HepG2 (cell line): Measurements from ENCODE around the gene SRP9. TPM values are rescaled to one million over a fixed set of nuclear protein-coding genes. Genes with fewer than 3 reads are reported as not detected.

ENCODE experiments used
- ATF7 ChIP-seq, 2 experiments: fragments of 450-650 bp in 1 of 2; sonication (generic) in 1 of 2; formaldehyde crosslinking in 1 of 2; IDR thresholded peaks; 2 replicates each; pipeline versions ENCODE4 v1.4.0 to v1.6.1; 2016 to 2020; ENCODE audit warnings: antibody characterized with exemption in 1 of 2, mild to moderate bottlenecking in 1 of 2, missing genetic modification reagents in 1 of 2
- FOXA3 ChIP-seq: IDR thresholded peaks from 2 replicates; pipeline ENCODE4 v1.6.1; 2016; ENCODE audit warnings: missing genetic modification reagents, missing compliant biosample characterization
- GATAD1 ChIP-seq: IDR thresholded peaks from 2 replicates; pipeline ENCODE4 v1.6.1; 2016; ENCODE audit warnings: missing genetic modification reagents, missing compliant biosample characterization
- PHF20 ChIP-seq: sonication (generic); formaldehyde crosslinking; IDR thresholded peaks from 2 replicates; pipeline ENCODE4 v1.5.0; 2020; ENCODE audit warnings: mild to moderate bottlenecking, missing genetic modification reagents
- SOX13 ChIP-seq, 3 experiments: fragments of 450-650 bp in 1 of 3; sonication (generic) in 1 of 3; formaldehyde crosslinking in 1 of 3; IDR thresholded peaks in 2 of 3; conservative IDR thresholded peaks in 1 of 3; 2 replicates each; pipeline versions ENCODE4 v1.5.0 to v1.6.1; 2016 to 2020; ENCODE audit warnings: antibody characterized with exemption in 1 of 3, mild to moderate bottlenecking in 1 of 3, missing compliant biosample characterization in 1 of 3, missing genetic modification reagents in 1 of 3, moderate library complexity in 1 of 3
- ZNF317 ChIP-seq: sonication (generic); formaldehyde crosslinking; IDR thresholded peaks from 2 replicates; pipeline ENCODE4 v1.5.0; 2020; ENCODE audit warnings: mild to moderate bottlenecking, missing genetic modification reagents
- ZNF337 ChIP-seq: sonication (generic); formaldehyde crosslinking; IDR thresholded peaks from 2 replicates; pipeline ENCODE4 v1.5.1; 2020; ENCODE audit warnings: missing genetic modification reagents, low read depth, mild to moderate bottlenecking, borderline replicate concordance
- ZNF510 ChIP-seq: sonication (generic); formaldehyde crosslinking; IDR thresholded peaks from 2 replicates; pipeline ENCODE4 v1.4.0; 2020; ENCODE audit warnings: low read depth, mild to moderate bottlenecking, missing genetic modification reagents
- polyA plus RNA-seq, 8 experiments: library from polyadenylated mRNA; depleted of rRNA in 3 of 8; stranded (reverse) in 7 of 8; unstranded in 1 of 8; fragments of >200 nt; fragmentation: Illumina TruSeq in 4 of 8; extraction: Trizol in 4 of 8; gene quantifications; 2 replicates each; pipeline versions ENCODE4 v1.2.1 to v1.2.3, GENCODE V29; 2011 to 2016; ENCODE audit warnings: low read depth in 4 of 8, missing spikeins in 1 of 8, mixed read lengths in 1 of 8; ENCODE audit not compliant: insufficient read depth in 1 of 8
- total RNA-seq, 5 experiments: library from RNA; depleted of rRNA; stranded (reverse); fragments of >200 nt; fragmentation: Illumina TruSeq; extraction: Trizol; gene quantifications; 2 replicates each; pipeline ENCODE4 v1.2.3, GENCODE V29; 2016; ENCODE audit warnings: low read depth in 1 of 5
- TF ChIP-seq, protein P1 (sequence below): sonication (generic); formaldehyde crosslinking; IDR thresholded peaks from 2 replicates; pipeline ENCODE4 v1.5.0; 2020; ENCODE audit warnings: mild to moderate bottlenecking, missing genetic modification reagents
- TF ChIP-seq, protein P2 (sequence below): IDR thresholded peaks from 2 replicates; pipeline ENCODE4 v1.4.0; 2020; ENCODE audit warnings: mild to moderate bottlenecking, missing genetic modification reagents
- TF ChIP-seq, protein P3 (sequence below): sonication (generic); formaldehyde crosslinking; IDR thresholded peaks from 2 replicates; pipeline ENCODE4 v1.4.0; 2020; ENCODE audit warnings: missing genetic modification reagents
- TF ChIP-seq, protein P4 (sequence below): sonication (generic); formaldehyde crosslinking; conservative IDR thresholded peaks from 2 replicates; pipeline ENCODE4 v1.4.0; 2020; ENCODE audit warnings: mild to moderate bottlenecking, missing genetic modification reagents, moderate library complexity
- TF ChIP-seq, protein P5 (sequence below): sonication (generic); formaldehyde crosslinking; IDR thresholded peaks from 2 replicates; pipeline ENCODE4 v1.8.1; 2023; ENCODE audit warnings: mild to moderate bottlenecking, moderate library complexity, missing genetic modification reagents

Gene SRP9
- total and polyA plus RNA-seq, 2 of the 13 experiments (the other 11 are each of a cell fraction or from before 2014, with no cell fraction given), result 251 to 307 TPM

DNA sequence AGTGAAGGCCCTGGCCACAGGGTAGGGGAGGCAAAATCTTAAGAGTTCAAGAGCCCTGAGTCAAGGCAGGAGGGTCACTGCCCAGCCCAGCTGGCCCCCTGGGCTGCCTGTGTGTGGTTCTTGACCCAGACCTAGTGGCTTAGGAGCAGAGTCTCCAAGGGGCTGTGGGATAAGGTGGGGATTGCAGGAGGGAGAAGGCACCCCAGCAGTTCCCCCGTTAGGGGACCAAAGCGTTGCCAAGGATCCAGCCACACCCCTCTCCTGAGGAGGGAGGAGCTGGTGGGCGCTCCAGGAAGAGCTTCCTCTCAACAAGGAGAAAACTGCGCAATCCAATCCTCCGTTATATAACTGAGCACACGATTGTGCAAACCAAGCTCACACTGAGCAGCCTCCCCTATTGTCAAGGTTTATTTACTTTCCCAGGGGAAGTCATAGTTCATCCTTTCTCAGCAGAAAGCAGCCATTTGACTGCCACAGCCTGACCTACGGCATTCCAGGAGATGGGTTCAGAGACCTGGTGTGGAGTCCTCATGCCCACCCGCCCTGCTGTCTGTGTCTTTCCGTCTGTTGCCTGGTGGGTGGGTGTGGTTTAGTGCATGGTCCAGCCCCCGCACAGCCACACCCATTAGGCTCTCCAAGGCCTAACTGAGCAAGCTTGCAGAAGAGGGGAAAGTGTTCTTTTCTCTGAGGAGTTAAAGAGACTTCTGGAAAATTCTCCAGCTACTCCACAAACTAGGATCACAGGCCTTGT, 35.8 kb downstream of the SRP9 start (continued):
- TF ChIP-seq, protein P1, sequence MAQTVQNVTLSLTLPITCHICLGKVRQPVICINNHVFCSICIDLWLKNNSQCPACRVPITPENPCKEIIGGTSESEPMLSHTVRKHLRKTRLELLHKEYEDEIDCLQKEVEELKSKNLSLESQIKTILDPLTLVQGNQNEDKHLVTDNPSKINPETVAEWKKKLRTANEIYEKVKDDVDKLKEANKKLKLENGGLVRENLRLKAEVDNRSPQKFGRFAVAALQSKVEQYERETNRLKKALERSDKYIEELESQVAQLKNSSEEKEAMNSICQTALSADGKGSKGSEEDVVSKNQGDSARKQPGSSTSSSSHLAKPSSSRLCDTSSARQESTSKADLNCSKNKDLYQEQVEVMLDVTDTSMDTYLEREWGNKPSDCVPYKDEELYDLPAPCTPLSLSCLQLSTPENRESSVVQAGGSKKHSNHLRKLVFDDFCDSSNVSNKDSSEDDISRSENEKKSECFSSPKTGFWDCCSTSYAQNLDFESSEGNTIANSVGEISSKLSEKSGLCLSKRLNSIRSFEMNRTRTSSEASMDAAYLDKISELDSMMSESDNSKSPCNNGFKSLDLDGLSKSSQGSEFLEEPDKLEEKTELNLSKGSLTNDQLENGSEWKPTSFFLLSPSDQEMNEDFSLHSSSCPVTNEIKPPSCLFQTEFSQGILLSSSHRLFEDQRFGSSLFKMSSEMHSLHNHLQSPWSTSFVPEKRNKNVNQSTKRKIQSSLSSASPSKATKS (CRISPR knock-in tag), result no peak
- TF ChIP-seq FOXA3 (CRISPR knock-in tag), result peak; percentile 98
- TF ChIP-seq, protein P2, sequence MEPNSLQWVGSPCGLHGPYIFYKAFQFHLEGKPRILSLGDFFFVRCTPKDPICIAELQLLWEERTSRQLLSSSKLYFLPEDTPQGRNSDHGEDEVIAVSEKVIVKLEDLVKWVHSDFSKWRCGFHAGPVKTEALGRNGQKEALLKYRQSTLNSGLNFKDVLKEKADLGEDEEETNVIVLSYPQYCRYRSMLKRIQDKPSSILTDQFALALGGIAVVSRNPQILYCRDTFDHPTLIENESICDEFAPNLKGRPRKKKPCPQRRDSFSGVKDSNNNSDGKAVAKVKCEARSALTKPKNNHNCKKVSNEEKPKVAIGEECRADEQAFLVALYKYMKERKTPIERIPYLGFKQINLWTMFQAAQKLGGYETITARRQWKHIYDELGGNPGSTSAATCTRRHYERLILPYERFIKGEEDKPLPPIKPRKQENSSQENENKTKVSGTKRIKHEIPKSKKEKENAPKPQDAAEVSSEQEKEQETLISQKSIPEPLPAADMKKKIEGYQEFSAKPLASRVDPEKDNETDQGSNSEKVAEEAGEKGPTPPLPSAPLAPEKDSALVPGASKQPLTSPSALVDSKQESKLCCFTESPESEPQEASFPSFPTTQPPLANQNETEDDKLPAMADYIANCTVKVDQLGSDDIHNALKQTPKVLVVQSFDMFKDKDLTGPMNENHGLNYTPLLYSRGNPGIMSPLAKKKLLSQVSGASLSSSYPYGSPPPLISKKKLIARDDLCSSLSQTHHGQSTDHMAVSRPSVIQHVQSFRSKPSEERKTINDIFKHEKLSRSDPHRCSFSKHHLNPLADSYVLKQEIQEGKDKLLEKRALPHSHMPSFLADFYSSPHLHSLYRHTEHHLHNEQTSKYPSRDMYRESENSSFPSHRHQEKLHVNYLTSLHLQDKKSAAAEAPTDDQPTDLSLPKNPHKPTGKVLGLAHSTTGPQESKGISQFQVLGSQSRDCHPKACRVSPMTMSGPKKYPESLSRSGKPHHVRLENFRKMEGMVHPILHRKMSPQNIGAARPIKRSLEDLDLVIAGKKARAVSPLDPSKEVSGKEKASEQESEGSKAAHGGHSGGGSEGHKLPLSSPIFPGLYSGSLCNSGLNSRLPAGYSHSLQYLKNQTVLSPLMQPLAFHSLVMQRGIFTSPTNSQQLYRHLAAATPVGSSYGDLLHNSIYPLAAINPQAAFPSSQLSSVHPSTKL, result peak; percentile 98
- TF ChIP-seq, protein P3, sequence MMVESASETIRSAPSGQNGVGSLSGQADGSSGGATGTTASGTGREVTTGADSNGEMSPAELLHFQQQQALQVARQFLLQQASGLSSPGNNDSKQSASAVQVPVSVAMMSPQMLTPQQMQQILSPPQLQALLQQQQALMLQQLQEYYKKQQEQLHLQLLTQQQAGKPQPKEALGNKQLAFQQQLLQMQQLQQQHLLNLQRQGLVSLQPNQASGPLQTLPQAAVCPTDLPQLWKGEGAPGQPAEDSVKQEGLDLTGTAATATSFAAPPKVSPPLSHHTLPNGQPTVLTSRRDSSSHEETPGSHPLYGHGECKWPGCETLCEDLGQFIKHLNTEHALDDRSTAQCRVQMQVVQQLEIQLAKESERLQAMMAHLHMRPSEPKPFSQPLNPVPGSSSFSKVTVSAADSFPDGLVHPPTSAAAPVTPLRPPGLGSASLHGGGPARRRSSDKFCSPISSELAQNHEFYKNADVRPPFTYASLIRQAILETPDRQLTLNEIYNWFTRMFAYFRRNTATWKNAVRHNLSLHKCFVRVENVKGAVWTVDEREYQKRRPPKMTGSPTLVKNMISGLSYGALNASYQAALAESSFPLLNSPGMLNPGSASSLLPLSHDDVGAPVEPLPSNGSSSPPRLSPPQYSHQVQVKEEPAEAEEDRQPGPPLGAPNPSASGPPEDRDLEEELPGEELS (CRISPR knock-in tag), result peak; percentile 96
- peak; percentile 74 for TF ChIP-seq GATAD1 (CRISPR knock-in tag)
- peak; percentile 99 for TF ChIP-seq SOX13 (IDR thresholded peaks at IDR 0.05)
- peak in 1 of 2 experiments; percentile 100; a peak in 2 of 4 replicates for TF ChIP-seq SOX13 (CRISPR knock-in tag; conservative IDR thresholded peaks at IDR 0.05 in 1 of 2, IDR thresholded peaks at IDR 0.05 in 1 of 2)
- no peak for TF ChIP-seq ZNF510 (CRISPR knock-in tag)
- peak; percentile 26; the same call in 1 of the 2 replicates for TF ChIP-seq PHF20 (CRISPR knock-in tag)
- TF ChIP-seq, protein P4, sequence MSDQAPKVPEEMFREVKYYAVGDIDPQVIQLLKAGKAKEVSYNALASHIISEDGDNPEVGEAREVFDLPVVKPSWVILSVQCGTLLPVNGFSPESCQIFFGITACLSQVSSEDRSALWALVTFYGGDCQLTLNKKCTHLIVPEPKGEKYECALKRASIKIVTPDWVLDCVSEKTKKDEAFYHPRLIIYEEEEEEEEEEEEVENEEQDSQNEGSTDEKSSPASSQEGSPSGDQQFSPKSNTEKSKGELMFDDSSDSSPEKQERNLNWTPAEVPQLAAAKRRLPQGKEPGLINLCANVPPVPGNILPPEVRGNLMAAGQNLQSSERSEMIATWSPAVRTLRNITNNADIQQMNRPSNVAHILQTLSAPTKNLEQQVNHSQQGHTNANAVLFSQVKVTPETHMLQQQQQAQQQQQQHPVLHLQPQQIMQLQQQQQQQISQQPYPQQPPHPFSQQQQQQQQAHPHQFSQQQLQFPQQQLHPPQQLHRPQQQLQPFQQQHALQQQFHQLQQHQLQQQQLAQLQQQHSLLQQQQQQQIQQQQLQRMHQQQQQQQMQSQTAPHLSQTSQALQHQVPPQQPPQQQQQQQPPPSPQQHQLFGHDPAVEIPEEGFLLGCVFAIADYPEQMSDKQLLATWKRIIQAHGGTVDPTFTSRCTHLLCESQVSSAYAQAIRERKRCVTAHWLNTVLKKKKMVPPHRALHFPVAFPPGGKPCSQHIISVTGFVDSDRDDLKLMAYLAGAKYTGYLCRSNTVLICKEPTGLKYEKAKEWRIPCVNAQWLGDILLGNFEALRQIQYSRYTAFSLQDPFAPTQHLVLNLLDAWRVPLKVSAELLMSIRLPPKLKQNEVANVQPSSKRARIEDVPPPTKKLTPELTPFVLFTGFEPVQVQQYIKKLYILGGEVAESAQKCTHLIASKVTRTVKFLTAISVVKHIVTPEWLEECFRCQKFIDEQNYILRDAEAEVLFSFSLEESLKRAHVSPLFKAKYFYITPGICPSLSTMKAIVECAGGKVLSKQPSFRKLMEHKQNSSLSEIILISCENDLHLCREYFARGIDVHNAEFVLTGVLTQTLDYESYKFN, result peak; percentile 98
- peak; percentile 97 for TF ChIP-seq ZNF317 (CRISPR knock-in tag)
- peak; percentile 8; the same call in 1 of the 2 replicates for TF ChIP-seq ATF7 (IDR thresholded peaks at IDR 0.05)
- TF ChIP-seq ATF7 (CRISPR knock-in tag; IDR thresholded peaks at IDR 0.05), result peak; percentile 86
- peak; percentile 91; the same call in 1 of the 2 replicates for TF ChIP-seq ZNF337 (CRISPR knock-in tag)
- TF ChIP-seq, protein P5, sequence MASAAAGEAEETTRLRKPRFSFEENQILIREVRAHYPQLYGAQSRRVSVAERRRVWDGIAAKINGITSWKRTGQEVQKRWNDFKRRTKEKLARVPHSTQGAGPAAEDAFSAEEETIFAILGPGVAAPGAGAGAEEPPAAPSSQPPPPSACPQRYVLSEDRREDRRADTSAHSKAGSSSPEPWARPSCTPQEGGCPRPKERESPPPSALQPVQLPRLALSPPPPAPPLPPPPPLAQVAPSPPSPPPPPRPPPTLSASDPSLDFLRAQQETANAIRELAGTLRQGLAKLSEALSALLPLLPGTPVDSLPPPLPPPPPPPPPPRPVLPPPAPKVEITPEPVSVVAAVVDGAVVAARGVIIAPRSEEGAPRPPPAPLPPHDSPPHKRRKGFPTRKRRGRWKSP (CRISPR knock-in tag), result peak; percentile 83; the same call in 1 of the 2 replicates
